H9 (cell line): Measurements from ENCODE around the gene EIF4H. TPM values are rescaled to one million over a fixed set of nuclear protein-coding genes. Genes with fewer than 3 reads are reported as not detected.

Source experiments
- DNase-seq: peaks from one replicate; pipeline ENCODE4 v3.0.0-alpha.2; 2017
- H2AFZ ChIP-seq: one replicate; pipeline ENCODE4 v1.6.1; 2013; ENCODE audit warnings: mild to moderate bottlenecking, low read length, control low read depth, moderate library complexity
- H2AK5ac ChIP-seq: 2 replicates; pipeline ENCODE4 v1.6.1; 2013; ENCODE audit warnings: low read length, control low read depth, mixed read lengths; ENCODE audit not compliant: insufficient read length
- H2BK120ac ChIP-seq: one replicate; pipeline ENCODE4 v1.6.1; 2013; ENCODE audit warnings: low read depth, mild to moderate bottlenecking, low read length, control low read depth, inconsistent platforms; ENCODE audit not compliant: poor library complexity, severe bottlenecking
- H2BK12ac ChIP-seq: 2 replicates; pipeline ENCODE4 v1.6.1; 2013; ENCODE audit warnings: low read length, control low read depth, mixed read lengths, low read depth; ENCODE audit not compliant: insufficient read length
- H2BK15ac ChIP-seq: 2 replicates; pipeline ENCODE4 v1.6.1; 2013; ENCODE audit warnings: low read depth, low read length, control low read depth
- H2BK20ac ChIP-seq: one replicate; pipeline ENCODE4 v1.6.1; 2013; ENCODE audit warnings: low read depth, mild to moderate bottlenecking, low read length, control low read depth, inconsistent platforms; ENCODE audit not compliant: poor library complexity, severe bottlenecking
- H2BK5ac ChIP-seq: 2 replicates; pipeline ENCODE4 v1.6.1; 2013; ENCODE audit warnings: low read length, control low read depth, mixed read lengths; ENCODE audit not compliant: insufficient read length
- H3K14ac ChIP-seq: 2 replicates; pipeline ENCODE4 v1.6.1; 2013; ENCODE audit warnings: low read length, control low read depth; ENCODE audit not compliant: insufficient read depth
- H3K18ac ChIP-seq: 2 replicates; pipeline ENCODE4 v1.6.1; 2013; ENCODE audit warnings: low read depth, mild to moderate bottlenecking, mixed read lengths, low read length, control low read depth; ENCODE audit not compliant: insufficient read length
- H3K23ac ChIP-seq: 2 replicates; pipeline ENCODE4 v1.6.1; 2013; ENCODE audit warnings: low read length, control low read depth, mixed read lengths, low read depth; ENCODE audit not compliant: insufficient read length
- H3K23me2 ChIP-seq: 2 replicates; pipeline ENCODE4 v1.6.1; 2013; ENCODE audit warnings: low read depth, mild to moderate bottlenecking, mixed read lengths, low read length, control low read depth; ENCODE audit not compliant: insufficient read length, poor library complexity, severe bottlenecking
- H3K27ac ChIP-seq: 2 replicates; pipeline ENCODE4 v1.5.1; 2013; ENCODE audit warnings: low read length, control low read depth, mixed read lengths, low read depth; ENCODE audit not compliant: insufficient read length
- H3K27me3 ChIP-seq: 2 replicates; pipeline ENCODE4 v1.6.1; 2013; ENCODE audit warnings: low read length, control low read depth, inconsistent platforms; ENCODE audit not compliant: insufficient read depth
- H3K4ac ChIP-seq: 2 replicates; pipeline ENCODE4 v1.6.1; 2013; ENCODE audit warnings: low read depth, mild to moderate bottlenecking, control low read depth, inconsistent platforms, low read length, moderate library complexity
- H3K4me1 ChIP-seq: 2 replicates; pipeline ENCODE4 v1.6.1; 2013; ENCODE audit warnings: low read length, control low read depth, inconsistent platforms; ENCODE audit not compliant: insufficient read depth
- H3K4me2 ChIP-seq: 2 replicates; pipeline ENCODE4 v1.6.1; 2013; ENCODE audit warnings: low read length, control low read depth, mixed read lengths; ENCODE audit not compliant: insufficient read length, insufficient read depth
- H3K56ac ChIP-seq: 2 replicates; pipeline ENCODE4 v1.6.1; 2013; ENCODE audit warnings: low read depth, mild to moderate bottlenecking, mixed read lengths, low read length, control low read depth; ENCODE audit not compliant: insufficient read length
- H3K79me1 ChIP-seq: 2 replicates; pipeline ENCODE4 v1.6.1; 2013; ENCODE audit warnings: low read depth, mild to moderate bottlenecking, moderate library complexity, low read length, control low read depth, inconsistent platforms; ENCODE audit not compliant: insufficient read depth, poor library complexity, severe bottlenecking
- H3K79me2 ChIP-seq: 2 replicates; pipeline ENCODE4 v1.6.1; 2013; ENCODE audit warnings: low read length, control low read depth, inconsistent platforms; ENCODE audit not compliant: insufficient read depth
- H3K9ac ChIP-seq: 2 replicates; pipeline ENCODE4 v1.6.1; 2013; ENCODE audit warnings: low read length, control low read depth, mixed read lengths; ENCODE audit not compliant: insufficient read length; ENCODE audit errors: extremely low read depth
- H3K9me3 ChIP-seq: one replicate; pipeline ENCODE4 v1.6.1; 2013; ENCODE audit warnings: low read depth, low read length, inconsistent platforms; ENCODE audit not compliant: control insufficient read depth
- H3T11ph ChIP-seq: one replicate; pipeline ENCODE4 v1.6.1; 2013; ENCODE audit warnings: mild to moderate bottlenecking, low read length, control low read depth, inconsistent platforms
- H4K20me1 ChIP-seq: one replicate; pipeline ENCODE4 v1.6.1; 2013; ENCODE audit not compliant: control insufficient read depth, insufficient read length, insufficient read depth
- H4K5ac ChIP-seq: 2 replicates; pipeline ENCODE4 v1.6.1; 2013; ENCODE audit warnings: low read depth, mild to moderate bottlenecking, mixed read lengths, low read length, control low read depth; ENCODE audit not compliant: insufficient read length
- H4K8ac ChIP-seq: replicated peaks from 2 replicates; pipeline ENCODE4 v1.6.1; 2013; ENCODE audit warnings: low read length, control low read depth, mixed read lengths, low read depth; ENCODE audit not compliant: insufficient read length
- H4K91ac ChIP-seq: 2 replicates; pipeline ENCODE4 v1.6.1; 2013; ENCODE audit warnings: low read depth, mild to moderate bottlenecking, moderate library complexity, mixed read lengths, low read length, control low read depth; ENCODE audit not compliant: insufficient read length
- H3K27ac Mint-ChIP-seq, 3 experiments: 2 replicates in 2 of 3; 3 replicates in 1 of 3; pipeline ENCODE4 v1.8.0; 2020 to 2021; ENCODE audit warnings: mixed read lengths in 3 of 3, mild to moderate bottlenecking in 1 of 3, moderate library complexity in 1 of 3
- H3K27me3 Mint-ChIP-seq: 2 replicates; pipeline ENCODE4 v1.8.0; 2021; ENCODE audit warnings: low read depth, mild to moderate bottlenecking, moderate library complexity, mixed read lengths
- H3K36me3 Mint-ChIP-seq, 3 experiments: 2 replicates in 2 of 3; 3 replicates in 1 of 3; pipeline ENCODE4 v1.8.0; 2020 to 2021; ENCODE audit warnings: low read depth in 3 of 3, mixed read lengths in 3 of 3; ENCODE audit not compliant: insufficient read depth in 1 of 3
- H3K4me1 Mint-ChIP-seq, 2 experiments: 2 replicates each; pipeline ENCODE4 v1.8.0; 2020; ENCODE audit warnings: mixed read lengths in 2 of 2
- H3K4me3 Mint-ChIP-seq, 2 experiments: 2 replicates in 1 of 2; 3 replicates in 1 of 2; pipeline ENCODE4 v1.8.0; 2020 to 2021; ENCODE audit warnings: mild to moderate bottlenecking in 2 of 2, mixed read lengths in 2 of 2, moderate library complexity in 1 of 2
- H3K9me3 Mint-ChIP-seq, 2 experiments: 2 replicates in 1 of 2; 3 replicates in 1 of 2; pipeline ENCODE4 v1.8.0; 2020; ENCODE audit warnings: mild to moderate bottlenecking in 2 of 2, mixed read lengths in 2 of 2, moderate library complexity in 1 of 2
- WGBS: extraction: QIAGEN DNeasy Blood & Tissue Kit; methylation state at CpG from one replicate; pipeline ENCODE4 v1.1.7; 2013; ENCODE audit warnings: missing lambda C conversion rate, low lambda C conversion rate, mixed read lengths; ENCODE audit not compliant: insufficient read length; ENCODE audit errors: extremely low coverage; 5-methylcytosine and 5-hydroxymethylcytosine counted together
- total RNA-seq: library from RNA; stranded (reverse); gene quantifications from 2 replicates; pipeline ENCODE4 v1.2.1, GENCODE V29; 2021
- TF ChIP-seq, protein P1 (sequence below): fragments of 200-600 bp; sonication (generic); conservative IDR thresholded peaks from 3 replicates; pipeline ENCODE4 v1.8.0; 2021; ENCODE audit warnings: antibody characterized with exemption, mild to moderate bottlenecking

The EIF4H gene
- total RNA-seq, 1 experiment from 2014 or later = 363 TPM

DNA sequence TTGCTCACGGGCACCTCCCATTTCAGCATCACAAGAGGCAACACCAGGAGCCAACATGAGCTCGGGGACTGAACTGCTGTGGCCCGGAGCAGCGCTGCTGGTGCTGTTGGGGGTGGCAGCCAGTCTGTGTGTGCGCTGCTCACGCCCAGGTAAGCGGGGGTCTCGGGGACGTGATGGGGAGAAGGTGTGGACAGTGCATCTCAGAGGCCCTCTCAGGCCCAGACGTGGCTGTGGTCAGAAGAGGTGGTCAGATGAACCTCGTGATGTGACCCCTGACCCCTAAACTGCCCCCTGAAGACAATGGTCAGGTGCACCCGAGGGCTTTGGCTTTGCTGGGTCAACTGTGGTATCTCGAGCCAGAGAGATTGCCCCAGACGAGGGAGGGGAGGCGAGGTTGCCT lies 41.8 kb downstream of the EIF4H start:
- H3K9ac ChIP-seq = no peak overlapping the region
- H3K4me2 ChIP-seq = no peak overlapping the region
- no peaks in the 10 kb centered on the region for H3K79me2 ChIP-seq
- H3K18ac ChIP-seq = no peak overlapping the region
- no peak overlapping the region for H2BK120ac ChIP-seq
- H3K23ac ChIP-seq = no peak overlapping the region
- no peak overlapping the region for H2AK5ac ChIP-seq
- no peak overlapping the region for H4K5ac ChIP-seq
- no peak for DNase-seq
- H4K91ac ChIP-seq = no peak overlapping the region
- H3K56ac ChIP-seq = no peak overlapping the region
- no peak overlapping the region for H3T11ph ChIP-seq
- no peak overlapping the region for H2BK20ac ChIP-seq
- H3K9me3 Mint-ChIP-seq = no peaks in the 10 kb centered on the region
- WGBS = no CpG with 5 or more reads among the region's 15 CpGs
- no peaks in the 10 kb centered on the region for H3K4me1 ChIP-seq
- TF ChIP-seq, protein P1, sequence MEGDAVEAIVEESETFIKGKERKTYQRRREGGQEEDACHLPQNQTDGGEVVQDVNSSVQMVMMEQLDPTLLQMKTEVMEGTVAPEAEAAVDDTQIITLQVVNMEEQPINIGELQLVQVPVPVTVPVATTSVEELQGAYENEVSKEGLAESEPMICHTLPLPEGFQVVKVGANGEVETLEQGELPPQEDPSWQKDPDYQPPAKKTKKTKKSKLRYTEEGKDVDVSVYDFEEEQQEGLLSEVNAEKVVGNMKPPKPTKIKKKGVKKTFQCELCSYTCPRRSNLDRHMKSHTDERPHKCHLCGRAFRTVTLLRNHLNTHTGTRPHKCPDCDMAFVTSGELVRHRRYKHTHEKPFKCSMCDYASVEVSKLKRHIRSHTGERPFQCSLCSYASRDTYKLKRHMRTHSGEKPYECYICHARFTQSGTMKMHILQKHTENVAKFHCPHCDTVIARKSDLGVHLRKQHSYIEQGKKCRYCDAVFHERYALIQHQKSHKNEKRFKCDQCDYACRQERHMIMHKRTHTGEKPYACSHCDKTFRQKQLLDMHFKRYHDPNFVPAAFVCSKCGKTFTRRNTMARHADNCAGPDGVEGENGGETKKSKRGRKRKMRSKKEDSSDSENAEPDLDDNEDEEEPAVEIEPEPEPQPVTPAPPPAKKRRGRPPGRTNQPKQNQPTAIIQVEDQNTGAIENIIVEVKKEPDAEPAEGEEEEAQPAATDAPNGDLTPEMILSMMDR = no peak
- no peaks in the 10 kb centered on the region for H3K9me3 ChIP-seq
- H3K79me1 ChIP-seq = no peaks in the 10 kb centered on the region
- H2BK15ac ChIP-seq = no peak overlapping the region
- peak overlapping the region in 1 of 3 experiments; percentile 35; a peak in 2 of 7 replicates for H3K27ac Mint-ChIP-seq
- H2AFZ ChIP-seq = no peak overlapping the region
- no peak overlapping the region for H3K4me3 Mint-ChIP-seq
- H4K20me1 ChIP-seq = peaks cover 3% of the 10 kb centered on the region
- H3K4me1 Mint-ChIP-seq = peaks cover 0 to 10% of the 10 kb centered on the region in 2 experiments; a peak in 1 of 4 replicates
- H3K23me2 ChIP-seq = no peaks in the 10 kb centered on the region
- H3K14ac ChIP-seq = no peak overlapping the region; the same call in 1 of the 2 replicates
- no peak overlapping the region for H2BK5ac ChIP-seq
- H3K4ac ChIP-seq = no peak overlapping the region
- no peak overlapping the region for H4K8ac ChIP-seq
- no peak overlapping the region for H3K27ac ChIP-seq
- peaks cover 4% of the 10 kb centered on the region; the same call in 1 of the 2 replicates for H3K27me3 Mint-ChIP-seq
- H2BK12ac ChIP-seq = no peak overlapping the region
- no peaks in the 10 kb centered on the region for H3K36me3 Mint-ChIP-seq
- H3K27me3 ChIP-seq = no peaks in the 10 kb centered on the region
